Measurements from ENCODE around the gene SPATA31A6. TPM values are rescaled to one million over a fixed set of nuclear protein-coding genes. Genes with fewer than 3 reads are reported as not detected.
"Not testable (repeated sequence)": the region's sequence is repeated elsewhere in the genome, so short reads cannot be mapped to it uniquely, and the experiment has no call there.

SPATA31A6 gene
- not detected for polyA plus RNA-seq (ENCODE audit: insufficient read length in 4 of 4)

- DNase-seq (ENCODE audit: low read depth in 4 of 4, low spot score in 3 of 4), result not testable (repeated sequence)
Measured at GRCh38 chr9:42183359-42183758, at the start of gene SPATA31A6. Gene SPATA31A6, plus strand, starts transcription at chr9:42183659. Its CDS starts 29 bp downstream, at chr9:42183688.

- peak in 1 of 4 donors; percentile 8 for DNase-seq (ENCODE audit: low read depth in 4 of 4, low spot score in 3 of 4)
Measured at GRCh38 chr9:42160299-42160698, 23.2 kb upstream of the SPATA31A6 start.

- not testable (repeated sequence) for DNase-seq (ENCODE audit: low read depth in 4 of 4, low spot score in 3 of 4)
Measured at GRCh38 chr9:42219861-42220260, 36.4 kb downstream of the SPATA31A6 start.

GRCh38 chr9:42223230-42223629 is 39.8 kb downstream of the SPATA31A6 start:
- not testable (repeated sequence) for DNase-seq (ENCODE audit: low read depth in 4 of 4, low spot score in 3 of 4)

- DNase-seq (ENCODE audit: low read depth in 4 of 4, low spot score in 3 of 4), result not testable (repeated sequence)
Measured at GRCh38 chr9:42233031-42233430, 49.6 kb downstream of the SPATA31A6 start.

GRCh38 chr9:42234610-42235009 is 51.2 kb downstream of the SPATA31A6 start:
- not testable (repeated sequence) for DNase-seq (ENCODE audit: low read depth in 4 of 4, low spot score in 3 of 4)

GRCh38 chr9:42235352-42235991 is 52.0 kb downstream of the SPATA31A6 start:
- DNase-seq (ENCODE audit: low read depth in 4 of 4, low spot score in 3 of 4), result not testable (repeated sequence)

GRCh38 chr9:42236097-42236496 is 52.6 kb downstream of the SPATA31A6 start:
- DNase-seq (ENCODE audit: low read depth in 4 of 4, low spot score in 3 of 4), result not testable (repeated sequence)

GRCh38 chr9:42237381-42237780 is 53.9 kb downstream of the SPATA31A6 start:
- DNase-seq (ENCODE audit: low read depth in 4 of 4, low spot score in 3 of 4), result not testable (repeated sequence)

- DNase-seq (ENCODE audit: low read depth in 4 of 4, low spot score in 3 of 4), result not testable (repeated sequence)
Measured at GRCh38 chr9:42238862-42239261, 55.4 kb downstream of the SPATA31A6 start.

Other genes with a start within 250 kb of the SPATA31A6 start
- 10 to 100 TPM; 13.9 to 16.8 (median 14.3) TPM for gene CNTNAP3B, start 54.2 kb upstream of the SPATA31A6 start, polyA plus RNA-seq (ENCODE audit: insufficient read length in 4 of 4)